Measurements from ENCODE around the gene BANF1. TPM values are rescaled to one million over a fixed set of nuclear protein-coding genes. Genes with fewer than 3 reads are reported as not detected.
A peak's percentile ranks its signal among the peaks of the same experiment; 100 is the strongest.

Gene BANF1
- total and polyA plus RNA-seq, 7 experiments from 2014 or later, result 54.5 to 234 (median 107) TPM

- Mint-ChIP-seq H3K4me1 (peaks cover 0 to 3% (median 0%) of the 10 kb centered on the region in 7 donors), H3K9me3 (peaks cover 0 to 2% (median 0%) of the 10 kb centered on the region in 11 donors), H3K27ac (peak overlapping the region in 2 of 9 donors; percentile 21 to 64), H3K36me3 (peaks cover 0 to 10% (median 3%) of the 10 kb centered on the region in 5 donors), H3K27me3 (no peaks in the 10 kb centered on the region), H3K4me3 (no peak overlapping the region)
- Histone ChIP-seq H3K9me3 (ENCODE audit: control insufficient read depth in 2 of 3, low read length in 3 of 3) (no peaks in the 10 kb centered on the region), H3K4me1 (ENCODE audit: control insufficient read depth in 2 of 2, insufficient read depth in 2 of 2, low read length in 2 of 2) (no peaks in the 10 kb centered on the region), H3K27ac (ENCODE audit: low read depth, low read length) (no peak overlapping the region), H3K27me3 (ENCODE audit: control insufficient read depth in 2 of 2, insufficient read depth in 2 of 2, low read length in 2 of 2) (no peaks in the 10 kb centered on the region), H3K4me3 (ENCODE audit: low read length) (no peak overlapping the region), H3K36me3 (ENCODE audit: control insufficient read depth in 2 of 3, insufficient read depth in 3 of 3, low read length in 3 of 3) (peaks cover 0 to 26% (median 0%) of the 10 kb centered on the region in 3 experiments)
- CTCF ChIA-PET, result interaction anchor here (1.0 kb wide), 1 partner anchor 98 kb away, joined by 3 read pairs; no protein-coding TSS in a partner anchor
- POLR2A ChIA-PET, result interaction anchor here (1.3 kb wide), 1 partner anchor 122 kb away, joined by 4 read pairs; the partner anchor contains the start of gene MUS81
- ATAC-seq (no peak), DNase-seq (no peak)
- intact Hi-C loops (cut with micrococcal nuclease), result no loop called here
Measured at GRCh38 chr11:65981972-65982823, 20.1 kb upstream of the BANF1 start.

- no peak overlapping the region for H3K27ac Mint-ChIP-seq
Measured at GRCh38 chr11:65982824-65983588, 19.3 kb upstream of the BANF1 start.

GRCh38 chr11:65983589-65983987 is 18.7 kb upstream of the BANF1 start:
- Histone ChIP-seq H3K27me3 (ENCODE audit: control insufficient read depth in 2 of 2, insufficient read depth in 2 of 2, low read length in 2 of 2) (no peaks in the 10 kb centered on the region), H3K4me3 (ENCODE audit: low read length) (no peak overlapping the region), H3K27ac (ENCODE audit: low read depth, low read length) (no peak overlapping the region), H3K9me3 (ENCODE audit: control insufficient read depth in 2 of 3, low read length in 3 of 3) (no peaks in the 10 kb centered on the region), H3K4me1 (ENCODE audit: control insufficient read depth in 2 of 2, insufficient read depth in 2 of 2, low read length in 2 of 2) (no peaks in the 10 kb centered on the region), H3K36me3 (ENCODE audit: control insufficient read depth in 2 of 3, insufficient read depth in 3 of 3, low read length in 3 of 3) (peaks cover 0 to 12% (median 0%) of the 10 kb centered on the region in 3 experiments)
- CTCF ChIA-PET, result interaction anchor here (1.0 kb wide), 1 partner anchor 100 kb away, joined by 3 read pairs; no protein-coding TSS in a partner anchor
- H3K27ac Mint-ChIP-seq, result no peak overlapping the region
- peaks cover 0 to 2% (median 0%) of the 10 kb centered on the region in 11 donors for H3K9me3 Mint-ChIP-seq
- POLR2A ChIA-PET, result interaction anchor here (1.3 kb wide), 1 partner anchor 26 kb away, joined by 3 read pairs; no protein-coding TSS in a partner anchor
- ATAC-seq (no peak), DNase-seq (no peak)
- no peaks in the 10 kb centered on the region for H3K27me3 Mint-ChIP-seq
- H3K36me3 Mint-ChIP-seq, result peaks cover 0 to 6% (median 0%) of the 10 kb centered on the region in 5 donors
- intact Hi-C loops (cut with micrococcal nuclease), result no loop called here
- no peak overlapping the region for H3K4me3 Mint-ChIP-seq
- peaks cover 0 to 6% (median 0%) of the 10 kb centered on the region in 7 donors for H3K4me1 Mint-ChIP-seq

More at GRCh38 chr11:65982824-65983588, 19.3 kb upstream of the BANF1 start:
- H3K4me3 Mint-ChIP-seq, result no peak overlapping the region
- H3K27me3 ChIP-seq (ENCODE audit: control insufficient read depth in 2 of 2, insufficient read depth in 2 of 2, low read length in 2 of 2), result no peaks in the 10 kb centered on the region
- H3K4me1 ChIP-seq (ENCODE audit: control insufficient read depth in 2 of 2, insufficient read depth in 2 of 2, low read length in 2 of 2), result no peaks in the 10 kb centered on the region
- ChIA-PET POLR2A (no interaction called here), CTCF (interaction anchor here (1.0 kb wide), 1 partner anchor 99 kb away, joined by 3 read pairs; no protein-coding TSS in a partner anchor)
- peaks cover 0 to 10% (median 0%) of the 10 kb centered on the region in 5 donors for H3K36me3 Mint-ChIP-seq
- peaks cover 0 to 5% (median 0%) of the 10 kb centered on the region in 7 donors for H3K4me1 Mint-ChIP-seq
- no peaks in the 10 kb centered on the region for H3K27me3 Mint-ChIP-seq
- no peaks in the 10 kb centered on the region for H3K9me3 ChIP-seq (ENCODE audit: control insufficient read depth in 2 of 3, low read length in 3 of 3)
- DNase-seq, result no peak
- no peak for ATAC-seq
- H3K4me3 ChIP-seq (ENCODE audit: low read length), result no peak overlapping the region
- H3K27ac ChIP-seq (ENCODE audit: low read depth, low read length), result no peak overlapping the region
- intact Hi-C loops (cut with micrococcal nuclease), result no loop called here
- H3K9me3 Mint-ChIP-seq, result peaks cover 0 to 2% (median 0%) of the 10 kb centered on the region in 11 donors
- H3K36me3 ChIP-seq (ENCODE audit: control insufficient read depth in 2 of 3, insufficient read depth in 3 of 3, low read length in 3 of 3), result peaks cover 0 to 17% (median 0%) of the 10 kb centered on the region in 3 experiments

GRCh38 chr11:65987336-65987735 is 15.0 kb upstream of the BANF1 start:
- H3K4me3 Mint-ChIP-seq, result no peak overlapping the region
- peaks cover 5 to 7% (median 6%) of the 10 kb centered on the region in 7 donors for H3K4me1 Mint-ChIP-seq
- H3K9me3 ChIP-seq (ENCODE audit: control insufficient read depth in 2 of 3, low read length in 3 of 3), result no peaks in the 10 kb centered on the region
- H3K27me3 ChIP-seq (ENCODE audit: control insufficient read depth in 2 of 2, insufficient read depth in 2 of 2, low read length in 2 of 2), result no peaks in the 10 kb centered on the region
- no peaks in the 10 kb centered on the region for H3K4me1 ChIP-seq (ENCODE audit: control insufficient read depth in 2 of 2, insufficient read depth in 2 of 2, low read length in 2 of 2)
- H3K9me3 Mint-ChIP-seq, result peaks cover 0 to 2% (median 0%) of the 10 kb centered on the region in 11 donors
- H3K36me3 Mint-ChIP-seq, result peaks cover 0 to 1% (median 0%) of the 10 kb centered on the region in 5 donors
- H3K36me3 ChIP-seq (ENCODE audit: control insufficient read depth in 2 of 3, insufficient read depth in 3 of 3, low read length in 3 of 3), result no peaks in the 10 kb centered on the region
- intact Hi-C loops (cut with micrococcal nuclease), result no loop called here
- no peak overlapping the region for H3K4me3 ChIP-seq (ENCODE audit: low read length)
- CTCF ChIA-PET, result interaction anchor here (8.8 kb wide), 1 partner anchor 102 kb away, joined by 85 read pairs; no protein-coding TSS in a partner anchor
- H3K27ac Mint-ChIP-seq, result no peak overlapping the region
- no peak for ATAC-seq
- DNase-seq, result no peak
- H3K27me3 Mint-ChIP-seq, result no peaks in the 10 kb centered on the region
- POLR2A ChIA-PET, result interaction anchor here (1.3 to 1.5 kb wide), 2 partner anchors 103 to 275 kb away, joined by 4 read pairs; partner anchors contain the start of gene KAT5
- H3K27ac ChIP-seq (ENCODE audit: low read depth, low read length), result no peak overlapping the region

GRCh38 chr11:65988791-65989592 is 13.3 kb upstream of the BANF1 start:
- no peaks in the 10 kb centered on the region for H3K36me3 ChIP-seq (ENCODE audit: control insufficient read depth in 2 of 3, insufficient read depth in 3 of 3, low read length in 3 of 3)
- ATAC-seq (peak; percentile 100), DNase-seq (peak; percentile 66 to 95 (median 91))
- Mint-ChIP-seq H3K9me3 (peaks cover 0 to 2% (median 0%) of the 10 kb centered on the region in 11 donors), H3K36me3 (peaks cover 0 to 3% (median 0%) of the 10 kb centered on the region in 5 donors), H3K27ac (peak overlapping the region; percentile 0 to 90 (median 74)), H3K4me3 (no peak overlapping the region), H3K4me1 (peaks cover 5 to 7% (median 6%) of the 10 kb centered on the region in 7 donors), H3K27me3 (no peaks in the 10 kb centered on the region)
- H3K27me3 ChIP-seq (ENCODE audit: control insufficient read depth in 2 of 2, insufficient read depth in 2 of 2, low read length in 2 of 2), result no peaks in the 10 kb centered on the region
- no peak overlapping the region for H3K4me3 ChIP-seq (ENCODE audit: low read length)
- CTCF ChIA-PET, result interaction anchor here (0.6 to 8.8 kb wide), 11 partner anchors 29 to 277 kb away, joined by 3 to 85 read pairs (median 3); partner anchors contain the start of genes CCDC85B, FIBP and KAT5
- no peaks in the 10 kb centered on the region for H3K4me1 ChIP-seq (ENCODE audit: control insufficient read depth in 2 of 2, insufficient read depth in 2 of 2, low read length in 2 of 2)
- intact Hi-C loops (cut with micrococcal nuclease), result loop anchor here (1.0 to 2.0 kb wide), 16 partner anchors 13 to 363 kb away; partner anchors contain the start of genes AP5B1 (in 2 of the 2), CFL1 (in 2 of the 2), FIBP (in 2 of the 2) and BANF1 (in 1 of the 2)
- POLR2A ChIA-PET, result interaction anchor here (1.2 to 1.5 kb wide), 3 partner anchors 98 to 277 kb away, joined by 4 to 5 read pairs (median 4); partner anchors contain the start of genes CCDC85B and KAT5
- no peaks in the 10 kb centered on the region for H3K9me3 ChIP-seq (ENCODE audit: control insufficient read depth in 2 of 3, low read length in 3 of 3)
- no peak overlapping the region for H3K27ac ChIP-seq (ENCODE audit: low read depth, low read length)
